IMR-90 (cell line): ENCODE measurements around the gene MRPL47.

Experiments used
- CEBPB ChIP-seq: IDR thresholded peaks from 2 replicates; pipeline ENCODE4 v1.6.1; 2012; ENCODE audit warnings: low read depth, low read length, improper control_type of control experiment
- MXI1 ChIP-seq: IDR thresholded peaks from 2 replicates; pipeline ENCODE4 v1.6.1; 2012; ENCODE audit warnings: low read depth, mild to moderate bottlenecking, low read length, moderate library complexity, borderline replicate concordance
- NFE2L2 ChIP-seq: fragments of 150-350 bp; IDR thresholded peaks from 2 replicates; pipeline ENCODE4 v1.6.1; 2016; ENCODE audit warnings: low read depth, mild to moderate bottlenecking, low read length
- POLR2A ChIP-seq: IDR thresholded peaks from 2 replicates; pipeline ENCODE4 v1.6.1; 2012; ENCODE audit warnings: mild to moderate bottlenecking, low read depth, low read length
- RAD21 ChIP-seq: IDR thresholded peaks from 2 replicates; pipeline ENCODE4 v1.6.1; 2012; ENCODE audit warnings: low read length, improper control_type of control experiment
- SMC3 ChIP-seq: fragments of 150-350 bp; IDR thresholded peaks from 2 replicates; pipeline ENCODE4 v1.6.1; 2016; ENCODE audit warnings: low read depth, mild to moderate bottlenecking, antibody characterized with exemption, low read length, moderate library complexity
- TF ChIP-seq, protein P1 (sequence below): conservative IDR thresholded peaks from 2 replicates; pipeline ENCODE4 v1.5.1; 2012; ENCODE audit warnings: mild to moderate bottlenecking, low read depth, low read length, improper control_type of control experiment
- TF ChIP-seq, protein P2 (sequence below): fragments of 150-350 bp; IDR thresholded peaks from 2 replicates; pipeline ENCODE4 v1.6.1; 2016; ENCODE audit warnings: low read depth, mild to moderate bottlenecking, low read length, moderate library complexity, borderline replicate concordance

DNA sequence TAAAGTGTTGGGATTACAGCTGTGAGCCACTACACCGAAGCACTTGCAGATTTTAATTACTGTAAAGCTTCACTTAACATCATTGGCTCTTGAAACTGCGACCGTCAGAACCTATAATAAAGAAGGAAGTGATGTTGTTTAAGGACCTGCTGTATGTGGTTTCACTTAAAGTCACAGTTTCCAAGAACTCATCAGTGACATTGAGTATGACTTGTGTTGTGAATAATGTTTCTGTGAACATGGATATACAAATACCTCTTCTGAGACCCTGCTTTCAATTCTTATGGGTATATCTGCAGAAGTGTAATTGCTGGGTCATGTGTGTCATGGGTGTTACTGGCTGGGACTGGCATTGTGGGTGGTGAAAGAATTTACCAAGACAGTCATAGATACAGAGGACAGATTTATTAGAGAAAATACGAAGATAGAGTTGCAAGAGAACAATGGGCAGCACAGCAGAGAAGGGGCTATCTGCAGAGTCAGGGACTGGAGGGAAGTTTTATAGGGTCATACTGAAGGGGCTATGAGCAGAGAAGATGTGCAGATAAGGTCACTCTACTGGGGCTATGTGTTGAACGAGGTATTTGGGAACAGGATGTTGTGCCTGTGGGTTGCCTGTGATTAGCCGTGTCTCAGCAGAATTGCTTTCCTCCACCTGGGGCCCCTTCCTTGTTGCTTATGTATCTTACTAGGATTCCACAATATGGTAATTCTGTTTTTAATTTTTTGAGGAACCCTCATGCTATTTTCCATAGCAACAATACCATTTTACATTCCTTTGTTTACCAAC is 4.7 kb upstream of the MRPL47 start:
- TF ChIP-seq NFE2L2: no peak
- no peak for TF ChIP-seq POLR2A
- TF ChIP-seq, protein P1, sequence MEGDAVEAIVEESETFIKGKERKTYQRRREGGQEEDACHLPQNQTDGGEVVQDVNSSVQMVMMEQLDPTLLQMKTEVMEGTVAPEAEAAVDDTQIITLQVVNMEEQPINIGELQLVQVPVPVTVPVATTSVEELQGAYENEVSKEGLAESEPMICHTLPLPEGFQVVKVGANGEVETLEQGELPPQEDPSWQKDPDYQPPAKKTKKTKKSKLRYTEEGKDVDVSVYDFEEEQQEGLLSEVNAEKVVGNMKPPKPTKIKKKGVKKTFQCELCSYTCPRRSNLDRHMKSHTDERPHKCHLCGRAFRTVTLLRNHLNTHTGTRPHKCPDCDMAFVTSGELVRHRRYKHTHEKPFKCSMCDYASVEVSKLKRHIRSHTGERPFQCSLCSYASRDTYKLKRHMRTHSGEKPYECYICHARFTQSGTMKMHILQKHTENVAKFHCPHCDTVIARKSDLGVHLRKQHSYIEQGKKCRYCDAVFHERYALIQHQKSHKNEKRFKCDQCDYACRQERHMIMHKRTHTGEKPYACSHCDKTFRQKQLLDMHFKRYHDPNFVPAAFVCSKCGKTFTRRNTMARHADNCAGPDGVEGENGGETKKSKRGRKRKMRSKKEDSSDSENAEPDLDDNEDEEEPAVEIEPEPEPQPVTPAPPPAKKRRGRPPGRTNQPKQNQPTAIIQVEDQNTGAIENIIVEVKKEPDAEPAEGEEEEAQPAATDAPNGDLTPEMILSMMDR: no peak
- no peak for TF ChIP-seq SMC3
- TF ChIP-seq RAD21: no peak
- TF ChIP-seq, protein P2, sequence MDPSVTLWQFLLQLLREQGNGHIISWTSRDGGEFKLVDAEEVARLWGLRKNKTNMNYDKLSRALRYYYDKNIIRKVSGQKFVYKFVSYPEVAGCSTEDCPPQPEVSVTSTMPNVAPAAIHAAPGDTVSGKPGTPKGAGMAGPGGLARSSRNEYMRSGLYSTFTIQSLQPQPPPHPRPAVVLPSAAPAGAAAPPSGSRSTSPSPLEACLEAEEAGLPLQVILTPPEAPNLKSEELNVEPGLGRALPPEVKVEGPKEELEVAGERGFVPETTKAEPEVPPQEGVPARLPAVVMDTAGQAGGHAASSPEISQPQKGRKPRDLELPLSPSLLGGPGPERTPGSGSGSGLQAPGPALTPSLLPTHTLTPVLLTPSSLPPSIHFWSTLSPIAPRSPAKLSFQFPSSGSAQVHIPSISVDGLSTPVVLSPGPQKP: no peak
- TF ChIP-seq MXI1: no peak
- no peak for TF ChIP-seq CEBPB
